ENCODE measurements around the gene NET1.
"Not testable (repeated sequence)": the region's sequence is repeated elsewhere in the genome, so short reads cannot be mapped to it uniquely, and the experiment has no call there.

The NET1 gene

GRCh38 chr10:5412277-5412941 is at the start of gene NET1:
Gene NET1 (plus strand): TSS chr10:5412557. CDS start chr10:5412693, 136 bp downstream.
- DNase-seq, result peak; percentile 73

DNA sequence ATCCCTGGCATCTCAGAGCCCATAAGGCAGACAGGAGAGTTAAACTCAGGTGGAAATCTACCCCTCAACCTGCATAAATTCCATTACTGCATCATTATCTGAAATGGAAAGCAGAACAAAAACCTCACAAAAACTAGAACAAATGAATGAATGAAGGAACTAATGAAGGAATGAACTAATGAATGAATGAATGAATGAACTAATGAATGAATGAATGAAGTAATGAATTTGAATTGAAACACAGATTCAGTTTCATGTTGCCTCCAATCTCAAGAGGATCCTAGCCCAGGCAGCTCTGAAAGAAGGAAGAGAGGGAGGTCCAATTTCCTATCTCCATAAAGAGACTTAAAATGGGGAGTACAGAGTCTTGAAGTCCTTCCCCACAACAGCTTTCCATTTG is 49.5 kb upstream of the NET1 start:
- no peak for DNase-seq

DNA sequence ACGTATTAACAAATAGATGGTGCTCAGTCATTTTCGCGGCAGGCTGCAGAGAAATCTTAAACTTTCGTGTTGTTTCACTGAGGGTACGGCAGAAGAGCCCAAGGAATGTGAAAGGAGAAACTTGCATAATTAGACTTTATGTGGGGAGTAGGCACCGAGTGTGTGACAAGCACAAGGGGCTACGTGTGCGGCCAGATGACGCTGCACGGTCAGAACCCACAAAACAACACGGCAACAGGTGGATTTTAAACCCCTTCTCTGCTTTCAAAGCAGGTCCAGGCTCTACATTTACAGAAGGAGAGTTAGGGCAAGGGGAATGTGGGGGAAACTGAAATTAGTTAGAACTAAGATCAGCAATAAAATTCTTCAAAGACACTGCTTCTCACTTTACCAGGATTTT is 48.0 kb upstream of the NET1 start:
- DNase-seq, result no peak

DNA sequence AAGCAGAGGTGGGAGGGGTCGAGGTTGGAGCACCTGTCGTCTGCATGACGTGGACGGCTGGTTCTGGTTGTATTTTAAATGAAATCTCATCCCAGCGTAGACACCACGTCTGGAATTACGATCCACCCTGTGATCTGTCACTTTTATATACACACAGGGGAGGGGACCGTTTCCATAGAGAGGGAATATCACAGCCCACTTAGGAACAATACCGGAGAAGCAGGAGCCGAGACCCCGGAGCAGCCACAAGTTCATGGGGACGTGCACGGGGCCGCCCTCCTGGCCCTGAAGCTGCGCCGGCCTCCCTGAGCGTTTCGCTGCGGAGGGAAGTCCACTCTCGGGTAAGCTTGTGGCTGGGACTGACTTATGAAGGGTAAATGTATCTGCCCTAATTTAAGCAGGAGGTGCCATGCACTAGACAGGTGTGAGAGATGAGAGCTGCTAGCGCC is 47.4 kb upstream of the NET1 start, which contains the start of gene UCN3:
Gene UCN3 (plus strand): TSS at position 77 of the 449 bp plus-strand sequence. CDS start 8,755 bp downstream, outside the sequence.
- DNase-seq, result no peak

GRCh38 chr10:5365928-5366327 is 46.4 kb upstream of the NET1 start:
- no peak for DNase-seq

GRCh38 chr10:5369362-5370158 is 42.8 kb upstream of the NET1 start:
- DNase-seq, result no peak

DNA sequence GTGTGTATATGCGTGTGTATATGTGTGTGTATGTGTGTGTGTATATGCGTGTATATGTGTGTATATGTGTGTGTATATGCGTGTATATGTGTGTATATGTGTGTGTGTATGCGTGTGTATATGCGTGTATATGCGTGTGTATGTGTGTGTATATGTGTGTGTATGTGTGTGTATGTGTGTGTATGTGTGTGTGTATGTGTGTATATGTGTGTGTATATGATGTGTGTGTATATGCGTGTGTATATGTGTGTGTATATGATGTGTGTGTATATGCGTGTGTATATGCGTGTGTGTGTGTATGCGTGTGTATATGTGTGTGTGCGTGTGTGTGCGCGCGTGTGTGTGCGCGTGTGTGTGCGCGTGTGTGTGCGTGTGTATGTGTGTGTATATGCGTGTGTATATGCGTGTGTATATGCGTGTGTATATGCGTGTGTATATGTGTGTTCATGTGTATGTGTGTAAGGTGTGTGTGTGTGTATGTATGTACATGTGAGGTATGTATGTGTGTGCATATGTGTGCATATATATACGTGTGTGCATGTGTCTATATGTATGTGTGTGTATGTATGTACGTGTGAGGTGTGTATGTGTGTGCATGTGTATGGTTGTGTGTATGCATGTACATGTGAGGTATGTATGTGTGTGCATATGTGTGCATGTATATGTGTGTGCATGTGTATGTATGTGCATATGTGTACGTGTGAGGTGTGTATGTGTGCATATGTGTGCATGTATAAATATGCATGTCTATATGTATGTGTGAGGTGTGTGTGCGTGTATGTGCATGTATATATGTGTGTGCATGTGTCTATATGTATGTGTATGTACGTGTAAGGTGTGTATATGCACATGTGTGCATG is 41.6 kb upstream of the NET1 start:
- DNase-seq, result no peak

DNA sequence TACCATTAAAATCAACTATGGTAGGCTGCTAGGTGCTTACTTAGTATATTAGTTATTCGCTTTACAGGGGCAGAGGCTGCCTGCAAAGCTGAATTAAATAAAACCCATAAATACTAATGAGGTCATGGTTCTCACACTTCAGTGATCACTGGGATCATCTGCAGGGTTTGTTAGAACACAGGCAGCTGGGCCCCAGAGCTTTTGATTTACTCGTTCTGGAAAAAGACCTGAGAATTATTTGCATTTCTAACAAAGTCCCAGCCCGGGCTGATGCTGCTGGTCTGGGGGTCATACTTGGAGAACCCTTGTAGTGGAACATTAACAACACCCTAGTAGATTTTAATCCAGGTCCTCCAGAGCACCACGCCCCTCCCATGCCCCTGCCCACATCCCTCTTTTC is 39.0 kb upstream of the NET1 start:
- DNase-seq, result no peak

- DNase-seq, result no peak
These were observed 38.3 kb upstream of the NET1 start for GRCh38 chr10:5373891-5374611.

DNA sequence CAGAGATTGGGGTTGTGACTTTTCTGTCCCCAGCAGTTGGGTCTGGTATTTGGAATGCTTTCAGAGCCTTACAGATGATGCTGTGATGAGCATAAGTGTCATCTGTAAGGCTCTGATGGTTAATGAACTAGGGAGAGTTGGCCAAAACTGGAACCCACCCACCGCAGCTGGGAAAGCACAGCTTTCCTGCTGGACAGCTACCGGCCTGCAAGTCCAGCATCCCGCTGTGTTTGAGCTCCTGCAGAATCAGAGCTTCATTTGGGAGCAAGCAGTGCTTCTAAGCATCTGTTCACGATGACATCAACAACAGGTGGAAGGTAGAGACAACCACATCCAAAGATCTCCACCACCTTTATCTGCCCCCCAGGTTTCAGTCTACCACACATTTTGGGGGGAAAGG is 35.9 kb upstream of the NET1 start:
- no peak for DNase-seq

DNA sequence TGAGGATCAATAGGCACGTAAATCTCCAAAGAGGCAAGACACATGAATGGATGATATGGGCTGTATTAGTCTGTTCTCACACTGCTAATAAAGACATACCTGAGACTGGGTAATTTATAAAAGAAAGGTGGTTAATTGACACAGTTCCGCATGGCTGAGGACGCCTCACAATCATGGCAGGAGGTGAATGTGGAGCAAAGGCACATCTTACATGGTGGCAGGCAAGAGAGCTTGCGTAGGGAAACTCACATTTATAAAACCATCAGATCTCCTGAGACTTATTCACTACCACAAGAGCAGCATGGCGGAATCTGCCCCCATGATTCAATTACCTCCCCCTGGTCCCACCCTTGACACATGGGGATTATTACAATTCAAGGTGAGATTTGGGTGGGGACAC is 33.2 kb upstream of the NET1 start:
- DNase-seq, result not testable (repeated sequence)

DNA sequence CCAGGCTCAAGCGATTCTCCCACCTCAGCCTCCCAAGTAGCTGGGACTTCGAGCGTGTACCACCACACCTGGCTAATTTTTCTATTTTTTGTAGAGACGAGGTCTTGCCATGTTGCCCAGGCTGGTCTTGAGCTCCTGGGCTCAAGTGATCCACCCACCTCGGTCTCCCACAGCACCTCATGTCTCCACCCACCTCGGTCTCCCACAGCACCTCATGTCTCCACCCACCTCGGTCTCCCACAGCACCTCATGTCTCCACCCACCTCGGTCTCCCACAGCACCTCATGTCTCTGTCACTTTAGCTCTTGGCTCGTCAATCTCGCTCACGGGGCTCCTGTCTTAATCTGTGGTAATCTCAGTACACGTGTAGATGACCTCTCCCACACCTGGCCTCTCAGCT is 32.0 kb upstream of the NET1 start:
- not testable (repeated sequence) for DNase-seq

DNA sequence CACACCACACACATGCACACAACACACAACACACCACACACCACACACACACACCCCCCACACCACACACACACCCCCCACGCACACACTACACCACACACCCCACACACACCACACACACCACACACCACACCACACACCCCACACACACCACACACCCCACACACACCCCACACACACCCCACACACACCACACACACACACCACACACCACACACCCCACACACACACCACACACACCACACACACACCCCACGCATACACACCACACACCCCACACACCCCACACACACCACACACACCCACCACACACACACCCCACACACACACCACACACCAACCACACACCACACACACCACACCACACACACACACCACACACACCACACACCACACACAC is 31.2 kb upstream of the NET1 start:
- no peak for DNase-seq

GRCh38 chr10:5385224-5385623 is 27.1 kb upstream of the NET1 start:
- DNase-seq, result no peak

DNA sequence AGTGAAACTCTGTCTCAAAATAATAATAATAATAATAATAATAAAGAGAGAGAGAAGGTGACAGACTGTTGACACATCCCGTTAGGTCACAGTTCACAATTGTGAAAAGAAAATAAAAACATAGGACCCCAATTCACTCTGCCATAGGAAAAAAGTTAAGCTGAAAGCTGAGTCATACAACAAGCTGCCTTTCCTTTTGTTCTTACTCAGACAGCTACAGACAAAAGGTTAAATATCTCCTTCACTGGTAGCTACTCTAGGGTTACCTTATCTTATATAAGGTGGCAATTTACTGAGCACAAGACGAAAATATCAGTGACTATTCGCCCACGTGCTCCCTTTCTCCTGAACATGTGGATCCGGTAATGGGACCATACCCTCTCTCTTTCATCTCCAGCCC is 25.2 kb upstream of the NET1 start:
- DNase-seq, result no peak

- DNase-seq, result no peak
These were observed 21.7 kb upstream of the NET1 start for GRCh38 chr10:5390607-5391205.

DNA sequence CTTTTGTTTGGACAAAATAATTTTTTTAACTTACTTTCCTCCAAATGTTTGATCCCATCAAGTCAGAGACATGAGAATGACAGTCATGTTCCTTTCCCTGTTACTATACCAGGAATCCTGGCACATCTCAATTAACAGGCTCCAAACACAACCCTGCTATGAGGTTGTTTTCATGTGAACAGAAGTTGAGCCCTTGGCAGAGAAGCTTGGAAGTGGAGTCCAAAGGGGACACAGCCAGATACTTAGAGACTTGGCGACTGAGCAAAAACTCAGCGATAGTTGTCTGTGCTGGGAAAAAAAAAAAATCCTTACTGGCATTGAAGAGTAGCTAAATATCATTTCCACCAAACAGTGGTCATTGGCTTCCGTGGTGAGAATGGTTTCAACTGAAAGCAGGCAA is 20.6 kb upstream of the NET1 start:
- no peak for DNase-seq

DNA sequence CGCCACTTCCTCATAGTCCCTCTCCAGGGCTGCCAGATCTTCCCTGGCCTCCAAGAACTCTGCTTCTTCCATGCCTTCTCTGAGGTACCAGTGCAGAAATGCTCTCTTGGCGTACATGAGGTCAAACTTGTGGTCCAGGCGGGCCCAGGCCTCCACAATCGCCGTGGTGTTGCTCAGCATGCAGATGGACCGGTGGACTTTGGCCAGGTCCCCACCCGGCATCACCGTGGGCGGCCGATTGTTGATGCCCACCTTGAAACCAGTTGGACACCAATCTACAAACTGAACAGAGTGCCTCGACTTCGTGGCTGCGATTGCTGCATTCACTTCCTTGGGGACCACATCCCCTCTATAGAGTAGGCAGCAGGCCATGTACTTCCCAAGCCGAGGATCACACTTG is 18.8 kb upstream of the NET1 start:
- no peak for DNase-seq

GRCh38 chr10:5395168-5395567 is 17.2 kb upstream of the NET1 start:
- no peak for DNase-seq

GRCh38 chr10:5396556-5397300 is 15.6 kb upstream of the NET1 start:
- DNase-seq, result no peak

GRCh38 chr10:5399332-5399731 is 13.0 kb upstream of the NET1 start:
- no peak for DNase-seq

All from CD4-positive, alpha-beta T cell treated with Interleukin-17A for 1 hour (primary cell).